Peyer's patch (tissue), 4 donors: ENCODE measurements around the gene AKAP6.

Experiments
- POLR2A ChIP-seq, 2 donors: fragments of 450-650 bp; IDR thresholded peaks; one replicate each; pipeline ENCODE4 v1.5.1; 2017; ENCODE audit warnings: antibody characterized with exemption in 2 of 2, mild to moderate bottlenecking in 2 of 2, moderate library complexity in 2 of 2
- TF ChIP-seq, protein P1 (sequence below), 6 experiments: fragments of 450-650 bp in 4 of 6; fragments of 200-600 bp in 2 of 6; sonication (generic) in 1 of 6; IDR thresholded peaks; one replicate each; pipeline ENCODE4 v1.5.1; 2017 to 2019; ENCODE audit warnings: antibody characterized with exemption in 6 of 6, mild to moderate bottlenecking in 3 of 6, moderate library complexity in 1 of 6

DNA sequence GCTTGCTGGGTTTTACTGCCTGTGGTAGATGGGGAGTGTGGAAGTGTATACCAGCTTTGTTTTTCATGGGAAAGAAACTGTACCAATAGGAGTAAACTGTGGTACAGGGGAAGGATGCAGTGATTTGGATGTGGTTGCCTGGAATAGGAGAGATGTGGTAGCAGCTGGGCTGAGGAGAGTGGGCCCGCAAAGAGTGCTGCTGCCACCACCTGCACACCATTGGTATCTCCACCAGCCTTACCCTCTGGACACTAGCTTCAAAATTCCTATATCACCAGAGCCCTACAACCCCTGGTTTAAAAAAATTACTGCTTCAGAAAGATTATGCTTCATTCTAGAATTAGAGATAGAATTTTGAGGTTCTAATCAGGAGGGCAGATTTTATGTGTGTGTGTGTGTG lies 53.6 kb downstream of the AKAP6 start:
- TF ChIP-seq, protein P1, sequence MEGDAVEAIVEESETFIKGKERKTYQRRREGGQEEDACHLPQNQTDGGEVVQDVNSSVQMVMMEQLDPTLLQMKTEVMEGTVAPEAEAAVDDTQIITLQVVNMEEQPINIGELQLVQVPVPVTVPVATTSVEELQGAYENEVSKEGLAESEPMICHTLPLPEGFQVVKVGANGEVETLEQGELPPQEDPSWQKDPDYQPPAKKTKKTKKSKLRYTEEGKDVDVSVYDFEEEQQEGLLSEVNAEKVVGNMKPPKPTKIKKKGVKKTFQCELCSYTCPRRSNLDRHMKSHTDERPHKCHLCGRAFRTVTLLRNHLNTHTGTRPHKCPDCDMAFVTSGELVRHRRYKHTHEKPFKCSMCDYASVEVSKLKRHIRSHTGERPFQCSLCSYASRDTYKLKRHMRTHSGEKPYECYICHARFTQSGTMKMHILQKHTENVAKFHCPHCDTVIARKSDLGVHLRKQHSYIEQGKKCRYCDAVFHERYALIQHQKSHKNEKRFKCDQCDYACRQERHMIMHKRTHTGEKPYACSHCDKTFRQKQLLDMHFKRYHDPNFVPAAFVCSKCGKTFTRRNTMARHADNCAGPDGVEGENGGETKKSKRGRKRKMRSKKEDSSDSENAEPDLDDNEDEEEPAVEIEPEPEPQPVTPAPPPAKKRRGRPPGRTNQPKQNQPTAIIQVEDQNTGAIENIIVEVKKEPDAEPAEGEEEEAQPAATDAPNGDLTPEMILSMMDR (IDR thresholded peaks at IDR 0.05), result peak in 3 of 6 experiments; percentile 31 to 36 (median 31)
- no peak for TF ChIP-seq POLR2A (IDR thresholded peaks at IDR 0.05)
